ENCODE measurements around the gene TRPC4. TPM values are rescaled to one million over a fixed set of nuclear protein-coding genes. Genes with fewer than 3 reads are reported as not detected.

The TRPC4 gene
- total RNA-seq, 1 donor = 37.6 TPM

DNA sequence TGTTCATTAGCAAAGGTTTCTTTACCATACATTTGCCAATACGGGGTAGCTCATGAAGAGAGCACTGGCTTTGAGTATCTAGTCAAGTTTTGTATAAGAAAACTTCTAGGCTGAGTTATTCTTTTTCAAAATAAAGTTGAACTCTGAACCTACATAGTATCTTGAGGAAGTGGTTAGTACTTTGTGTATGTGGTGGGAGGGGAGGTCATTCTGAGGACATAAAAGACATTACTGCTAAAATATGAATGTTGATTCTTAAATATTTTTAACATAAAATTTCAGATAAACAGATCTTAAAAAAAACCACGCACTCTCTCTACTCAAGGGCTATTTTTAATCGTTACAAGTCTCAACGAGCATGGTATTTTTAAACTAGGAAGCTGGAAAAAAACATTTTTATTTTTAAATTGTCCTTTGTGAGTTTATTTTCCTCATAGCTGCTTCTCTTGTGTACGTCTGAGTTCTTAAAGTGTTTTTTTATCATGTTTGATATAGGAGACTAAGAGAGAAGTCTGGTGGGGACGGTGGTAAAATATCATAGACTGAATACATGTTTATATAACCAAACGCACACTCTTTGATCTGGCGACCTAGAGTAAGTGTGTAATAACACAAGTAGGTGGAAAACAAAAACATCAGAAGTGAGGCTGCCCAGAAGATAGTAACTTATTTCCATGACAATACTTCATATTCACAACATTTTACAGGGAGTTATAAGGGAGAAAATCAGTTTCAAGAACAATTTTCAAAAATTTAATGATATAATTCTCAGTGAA is 153.0 kb downstream of the TRPC4 start:
- TF ChIP-seq, protein P1, sequence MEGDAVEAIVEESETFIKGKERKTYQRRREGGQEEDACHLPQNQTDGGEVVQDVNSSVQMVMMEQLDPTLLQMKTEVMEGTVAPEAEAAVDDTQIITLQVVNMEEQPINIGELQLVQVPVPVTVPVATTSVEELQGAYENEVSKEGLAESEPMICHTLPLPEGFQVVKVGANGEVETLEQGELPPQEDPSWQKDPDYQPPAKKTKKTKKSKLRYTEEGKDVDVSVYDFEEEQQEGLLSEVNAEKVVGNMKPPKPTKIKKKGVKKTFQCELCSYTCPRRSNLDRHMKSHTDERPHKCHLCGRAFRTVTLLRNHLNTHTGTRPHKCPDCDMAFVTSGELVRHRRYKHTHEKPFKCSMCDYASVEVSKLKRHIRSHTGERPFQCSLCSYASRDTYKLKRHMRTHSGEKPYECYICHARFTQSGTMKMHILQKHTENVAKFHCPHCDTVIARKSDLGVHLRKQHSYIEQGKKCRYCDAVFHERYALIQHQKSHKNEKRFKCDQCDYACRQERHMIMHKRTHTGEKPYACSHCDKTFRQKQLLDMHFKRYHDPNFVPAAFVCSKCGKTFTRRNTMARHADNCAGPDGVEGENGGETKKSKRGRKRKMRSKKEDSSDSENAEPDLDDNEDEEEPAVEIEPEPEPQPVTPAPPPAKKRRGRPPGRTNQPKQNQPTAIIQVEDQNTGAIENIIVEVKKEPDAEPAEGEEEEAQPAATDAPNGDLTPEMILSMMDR (IDR thresholded peaks at IDR 0.05; ENCODE audit: insufficient read depth, low read depth, low read length) = no peak
- no peak overlapping the region for H3K4me3 ChIP-seq (ENCODE audit: low read depth, low read length)
- peak; percentile 90 for DNase-seq (ENCODE audit: low read depth)

DNA sequence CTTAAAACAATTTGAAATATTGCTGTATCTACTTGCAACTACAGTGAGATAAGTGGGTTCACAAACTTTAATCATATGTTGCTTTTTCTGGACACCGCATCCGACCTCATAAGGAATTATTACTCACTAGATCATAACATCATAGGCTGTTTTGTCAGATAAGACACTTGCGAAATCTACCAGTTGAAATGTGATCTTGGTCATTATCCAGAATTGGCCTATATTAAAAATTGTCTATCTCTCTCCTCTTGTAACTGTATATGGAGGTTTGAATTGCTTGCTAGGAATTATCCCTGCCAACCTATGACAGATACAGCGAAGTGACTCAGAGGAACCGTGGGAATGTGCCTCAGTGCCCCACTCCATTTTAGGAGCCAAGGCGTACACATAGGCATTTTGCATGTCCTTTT is 154.0 kb downstream of the TRPC4 start:
- DNase-seq (ENCODE audit: low read depth) = peak; percentile 96
- TF ChIP-seq, protein P1 (IDR thresholded peaks at IDR 0.05; ENCODE audit: insufficient read depth, low read depth, low read length) = no peak
- no peak overlapping the region for H3K4me3 ChIP-seq (ENCODE audit: low read depth, low read length)

DNA sequence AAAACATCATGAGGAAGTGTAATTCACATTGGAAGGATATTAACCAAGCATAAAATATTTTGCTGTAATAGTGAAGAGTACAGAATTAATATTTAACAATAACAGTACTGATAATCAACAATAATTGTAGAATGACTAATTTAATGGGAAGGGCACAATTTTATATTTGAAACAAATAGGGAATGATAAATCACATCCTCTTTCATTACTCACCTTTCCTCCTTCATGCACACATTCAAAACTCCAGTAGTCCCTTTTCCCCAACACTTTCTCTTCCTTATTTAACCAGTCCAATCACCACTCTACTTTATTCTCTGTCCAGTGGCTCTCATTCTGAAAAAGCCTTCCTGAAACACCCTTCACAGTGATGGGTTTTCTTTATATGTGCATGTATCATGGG is 160.3 kb downstream of the TRPC4 start:
- no peak for DNase-seq (ENCODE audit: low read depth)
- no peak overlapping the region for H3K4me3 ChIP-seq (ENCODE audit: low read depth, low read length)
- TF ChIP-seq, protein P1 (IDR thresholded peaks at IDR 0.05; ENCODE audit: insufficient read depth, low read depth, low read length) = no peak

DNA sequence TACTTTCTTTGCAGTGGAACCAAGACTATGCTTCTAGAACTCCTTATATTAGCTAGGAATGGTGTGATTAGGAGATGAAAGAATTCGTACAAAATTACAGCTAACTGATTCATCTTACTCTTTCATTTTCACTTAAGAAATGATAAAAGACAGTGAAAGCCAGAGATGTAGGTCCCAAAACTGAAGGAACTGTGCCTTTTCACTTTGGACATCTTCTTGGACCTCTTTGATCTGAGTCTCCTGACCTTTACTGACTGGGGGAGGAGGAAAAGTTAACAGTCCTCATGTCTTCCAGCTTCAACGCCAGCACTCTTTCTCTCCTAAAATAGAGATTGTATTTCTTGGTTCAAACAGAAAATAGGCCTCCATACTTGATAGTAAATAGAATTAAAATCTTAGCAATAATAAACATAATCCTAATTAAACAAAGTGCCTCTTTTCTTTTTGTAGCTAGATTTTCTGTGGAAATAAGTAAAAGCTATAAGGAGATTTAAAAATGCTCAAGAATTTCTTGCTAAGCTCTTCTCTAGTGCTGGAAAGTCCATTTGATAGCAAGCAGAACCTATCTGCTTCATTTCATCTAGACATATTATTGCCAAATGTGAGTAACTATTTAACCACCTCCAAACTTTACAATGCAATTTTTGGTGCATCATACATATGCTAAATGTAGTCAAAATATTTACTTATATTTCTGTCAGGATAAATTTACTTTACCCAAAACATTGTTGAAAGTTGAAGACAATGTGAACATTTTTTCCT is 161.7 kb downstream of the TRPC4 start:
- no peak overlapping the region for H3K4me3 ChIP-seq (ENCODE audit: low read depth, low read length)
- DNase-seq (ENCODE audit: low read depth) = peak; percentile 12
- TF ChIP-seq, protein P1 (IDR thresholded peaks at IDR 0.05; ENCODE audit: insufficient read depth, low read depth, low read length) = no peak

DNA sequence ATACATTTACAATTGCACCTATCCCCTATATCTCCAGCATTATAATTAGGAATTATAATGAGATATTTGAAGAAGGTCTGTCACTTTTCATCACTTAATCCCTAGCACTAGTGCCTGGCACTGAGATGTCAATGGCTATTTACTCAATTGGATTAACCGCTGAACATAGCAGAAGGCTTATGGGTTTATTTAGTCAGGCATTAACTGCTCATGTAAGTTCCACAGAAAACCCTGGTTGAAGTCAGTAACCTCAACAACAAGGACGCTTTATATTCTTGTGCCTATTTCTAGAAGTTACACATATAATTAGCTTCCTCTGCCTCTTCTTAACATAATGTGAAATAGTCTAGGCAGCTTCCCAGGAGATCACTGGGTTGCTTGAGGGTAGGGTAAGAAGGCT is 163.5 kb downstream of the TRPC4 start:
- H3K4me3 ChIP-seq (ENCODE audit: low read depth, low read length) = no peak overlapping the region
- no peak for DNase-seq (ENCODE audit: low read depth)

DNA sequence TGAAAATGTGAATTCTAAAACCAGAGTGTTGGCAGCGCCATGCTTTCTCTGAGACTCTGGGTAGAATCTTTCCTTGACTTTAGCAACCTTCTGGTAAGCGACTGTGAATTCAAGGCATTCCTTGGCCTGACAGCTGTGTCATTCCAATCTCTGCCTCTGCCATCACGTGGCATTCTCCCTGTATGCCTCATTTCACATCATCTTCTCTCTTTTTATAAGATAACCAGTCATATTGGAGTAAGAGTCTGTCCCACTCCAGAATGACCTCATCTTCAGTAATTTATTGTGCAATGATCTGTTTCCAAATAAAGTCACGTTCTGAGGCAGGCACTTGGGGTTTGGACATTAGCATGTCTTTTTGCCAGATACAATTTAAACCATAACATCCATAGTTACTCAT is 167.6 kb downstream of the TRPC4 start:
- TF ChIP-seq, protein P1 (IDR thresholded peaks at IDR 0.05; ENCODE audit: insufficient read depth, low read depth, low read length) = no peak
- peak; percentile 96 for DNase-seq (ENCODE audit: low read depth)

More for the DNA sequence above, 163.5 kb downstream of the TRPC4 start:
- TF ChIP-seq, protein P1 (IDR thresholded peaks at IDR 0.05; ENCODE audit: insufficient read depth, low read depth, low read length) = no peak

More for the DNA sequence above, 167.6 kb downstream of the TRPC4 start:
- no peak overlapping the region for H3K4me3 ChIP-seq (ENCODE audit: low read depth, low read length)
